ENCODE results near the gene KBTBD7. TPM values are rescaled to one million over a fixed set of nuclear protein-coding genes. Genes with fewer than 3 reads are reported as not detected.

KBTBD7 gene
- total and polyA plus RNA-seq, 2 of the 8 experiments (the other 6 are each of a cell fraction or from before 2014, with no cell fraction given) = 10.2 to 17.4 TPM

GRCh38 chr13:41196620-41197019, 2.3 kb upstream of the KBTBD7 start:
- H3K79me2 ChIP-seq (ENCODE audit: control insufficient read depth in 1 of 2, insufficient read depth in 2 of 2, low read length in 2 of 2) = peaks cover 0 to 8% of the 10 kb centered on the region in 2 experiments; a peak in 2 of 4 replicates
- no peak overlapping the region for H2AK5ac ChIP-seq (ENCODE audit: low read depth, low read length)
- no peak overlapping the region for H2AFZ ChIP-seq (ENCODE audit: low read length)
- H3K9ac ChIP-seq (replicated peaks in 1 of 4; ENCODE audit: extremely low read depth in 1 of 4, low read depth in 3 of 4, low read length in 3 of 4) = no peak overlapping the region
- H2BK12ac ChIP-seq (ENCODE audit: low read depth, low read length) = no peak overlapping the region
- no peak overlapping the region for H3K56ac ChIP-seq (replicated peaks; ENCODE audit: insufficient read length, low read depth, low read length)
- no peak overlapping the region for H3K4me2 ChIP-seq (ENCODE audit: insufficient read depth in 1 of 2, low read depth in 2 of 2, low read length in 2 of 2)
- H3K18ac ChIP-seq (ENCODE audit: extremely low read depth, low read length) = no peak overlapping the region
- FAIRE-seq (no peak), DNase-seq (ENCODE audit: low read depth in 1 of 2, low spot score in 2 of 2) (no peak)
- H3K23me2 ChIP-seq (ENCODE audit: low read depth, low read length) = peaks cover 6% of the 10 kb centered on the region
- no peak overlapping the region for H4K91ac ChIP-seq (replicated peaks; ENCODE audit: insufficient read length, low read length)
- no peaks in the 10 kb centered on the region for H3K36me3 ChIP-seq (ENCODE audit: control insufficient read depth in 2 of 4, insufficient read depth in 4 of 4, low read length in 3 of 4)
- CTCF ChIA-PET (ENCODE audit: partially characterized antibody) = interaction anchor here (0.7 to 3.0 kb wide), 26 partner anchors 9 to 142 kb away, joined by 3 to 19 read pairs (median 4); partner anchors contain the start of gene KBTBD6
- peaks cover 0 to 5% (median 2%) of the 10 kb centered on the region in 4 experiments; a peak in 3 of 7 replicates for H3K4me1 ChIP-seq (replicated peaks in 1 of 4; ENCODE audit: control insufficient read depth in 3 of 4, insufficient read depth in 4 of 4, low read length in 3 of 4)
- no peak overlapping the region for H3K4ac ChIP-seq (replicated peaks; ENCODE audit: insufficient read length, low read depth, low read length)
- no peak overlapping the region for H3K27ac ChIP-seq (ENCODE audit: low read depth, low read length)
- H2BK120ac ChIP-seq (replicated peaks; ENCODE audit: low read depth, low read length) = no peak overlapping the region
- TF ChIP-seq HDAC2 (IDR thresholded peaks at IDR 0.05; ENCODE audit: borderline replicate concordance in 1 of 2, low read depth in 2 of 2, low read length in 2 of 2) = no peak
- peak; percentile 49 to 56; a peak in 3 of 4 replicates for TF ChIP-seq RAD21 (IDR thresholded peaks at IDR 0.05 in 1 of 2, conservative IDR thresholded peaks at IDR 0.05 in 1 of 2; ENCODE audit: low read depth in 2 of 2, low read length in 2 of 2)
- no peak for TF ChIP-seq JUND (IDR thresholded peaks at IDR 0.05; ENCODE audit: low read length)
- TF ChIP-seq TBP (IDR thresholded peaks at IDR 0.05; ENCODE audit: low read depth, low read length) = no peak
- TF ChIP-seq, protein P1, sequence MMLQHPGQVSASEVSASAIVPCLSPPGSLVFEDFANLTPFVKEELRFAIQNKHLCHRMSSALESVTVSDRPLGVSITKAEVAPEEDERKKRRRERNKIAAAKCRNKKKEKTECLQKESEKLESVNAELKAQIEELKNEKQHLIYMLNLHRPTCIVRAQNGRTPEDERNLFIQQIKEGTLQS (IDR thresholded peaks at IDR 0.05; ENCODE audit: insufficient read depth, low read depth, low read length) = no peak
- TF ChIP-seq TCF12 (IDR thresholded peaks at IDR 0.05; ENCODE audit: low read depth, low read length) = no peak
- TF ChIP-seq CTCF (IDR thresholded peaks at IDR 0.05; ENCODE audit: control extremely low read depth in 1 of 3, insufficient read depth in 1 of 3, low read depth in 1 of 3, low read length in 3 of 3) = peak in 2 of 3 experiments; percentile 24 to 31; a peak in 2 of 4 replicates
- POLR2A ChIA-PET (ENCODE audit: partially characterized antibody) = no interaction called here
- H3K23ac ChIP-seq (ENCODE audit: insufficient read length) = no peak overlapping the region
- no peak overlapping the region for H3K14ac ChIP-seq (ENCODE audit: insufficient read length)
- no peak overlapping the region for H2BK15ac ChIP-seq (ENCODE audit: low read length)
- H4K20me1 ChIP-seq (replicated peaks in 1 of 2; ENCODE audit: control insufficient read depth in 1 of 2, insufficient read depth in 2 of 2, low read length in 2 of 2) = peaks cover 0 to 2% of the 10 kb centered on the region in 2 experiments
- H2BK20ac ChIP-seq (ENCODE audit: low read length) = no peak overlapping the region
- no peaks in the 10 kb centered on the region; a peak in 1 of 4 replicates for H3K9me3 ChIP-seq (ENCODE audit: insufficient read depth in 2 of 2, low read depth in 1 of 2, low read length in 1 of 2)
- H4K8ac ChIP-seq (ENCODE audit: extremely low read depth, insufficient read depth, low read length) = no peak overlapping the region
- H2BK5ac ChIP-seq (ENCODE audit: low read depth, low read length) = no peak overlapping the region
- no peak overlapping the region for H4K5ac ChIP-seq (ENCODE audit: insufficient read length, low read depth, low read length)
- H3K79me1 ChIP-seq (ENCODE audit: low read depth, low read length) = no peaks in the 10 kb centered on the region
- H3K4me3 ChIP-seq (ENCODE audit: extremely low read depth in 1 of 4, insufficient read depth in 2 of 4, low read depth in 3 of 4, low read length in 4 of 4) = no peak overlapping the region
- 79% methylated on average over 2 of the region's 2 CpGs; no CpG with 5 or more reads in 1 of the 2 experiments for WGBS, 2 experiments (ENCODE audit: extremely low coverage in 1 of 2, insufficient coverage in 1 of 2, insufficient read length in 1 of 2, insufficient replicate concordance in 2 of 2, low coverage in 1 of 2, low lambda C conversion rate in 2 of 2, missing lambda C conversion rate in 1 of 2)
- H3K27me3 ChIP-seq (replicated peaks in 1 of 4; ENCODE audit: control insufficient read depth in 3 of 4, extremely low read depth in 1 of 4, insufficient read depth in 3 of 4, low read length in 3 of 4) = no peaks in the 10 kb centered on the region
